HEK293T (cell line): ENCODE measurements around the gene CFAP251.

Experiments
- ELF4 ChIP-seq: fragments of 450-650 bp; IDR thresholded peaks from 2 replicates; pipeline ENCODE4 v1.6.1; 2017; ENCODE audit warnings: antibody characterized with exemption
- FOXK2 ChIP-seq: fragments of 450-650 bp; IDR thresholded peaks from 2 replicates; pipeline ENCODE4 v1.6.1; 2016; ENCODE audit warnings: mild to moderate bottlenecking
- FOXM1 ChIP-seq: fragments of 450-650 bp; IDR thresholded peaks from 2 replicates; pipeline ENCODE4 v1.6.1; 2017; ENCODE audit warnings: mild to moderate bottlenecking, borderline replicate concordance
- HDGF ChIP-seq: fragments of 450-650 bp; IDR thresholded peaks from 2 replicates; pipeline ENCODE4 v1.6.1; 2017; ENCODE audit warnings: antibody characterized with exemption, borderline replicate concordance
- L3MBTL2 ChIP-seq: fragments of 450-650 bp; conservative IDR thresholded peaks from 2 replicates; pipeline ENCODE4 v1.6.1; 2016; ENCODE audit warnings: mild to moderate bottlenecking
- SP1 ChIP-seq: fragments of 450-650 bp; IDR thresholded peaks from 2 replicates; pipeline ENCODE4 v1.6.1; 2017
- SUZ12 ChIP-seq: fragments of 450-650 bp; IDR thresholded peaks from 2 replicates; pipeline ENCODE4 v1.6.1; 2016; ENCODE audit warnings: mild to moderate bottlenecking
- ZNF384 ChIP-seq: fragments of 450-650 bp; IDR thresholded peaks from 2 replicates; pipeline ENCODE4 v1.6.1; 2016

- TF ChIP-seq ELF4 (no peak), HDGF (no peak), ZNF384 (no peak), L3MBTL2 (no peak), SUZ12 (no peak), FOXM1 (no peak), SP1 (no peak), FOXK2 (no peak)
These were observed 61.9 kb downstream of the CFAP251 start for GRCh38 chr12:121980191-121980891.
